HepG2 (cell line): ENCODE results near the gene KCNH8. TPM values are rescaled to one million over a fixed set of nuclear protein-coding genes. Genes with fewer than 3 reads are reported as not detected.

Experiments used
- ATAC-seq: fragments of 200-7000 bp; cut with Tn5 transposase; 3 replicates; pipeline ENCODE4 v1.9.1; 2020; ENCODE audit warnings: mild to moderate bottlenecking, moderate library complexity
- BruUV-seq: library from RNA; stranded (reverse); fragments of 400-500 nt; replicated peaks from 2 replicates; lab custom pipeline; 2021; lab: Mats Ljungman, UMichigan
- CTCF ChIA-PET: fragments of 300-600 bp; formaldehyde crosslinking; extraction: SDS; loops from one replicate; lab custom pipeline; 2021; ENCODE audit warnings: low total read pairs, inconsistent platforms, low intra/inter-chr PET ratio; lab: Yijun Ruan, JAX
- POLR2A ChIA-PET: fragments of 350-600 bp; sonication (Branson Sonifier 250); formaldehyde crosslinking; loops from one replicate; lab custom pipeline; 2020; ENCODE audit warnings: antibody characterized with exemption, inconsistent platforms; lab: Yijun Ruan, JAX
- DNase-seq: peaks from one replicate; pipeline ENCODE4 v3.0.0-alpha.2; 2015; ENCODE audit warnings: low spot score
- FAIRE-seq: peaks from 3 replicates; lab custom pipeline; 2011; peaks lifted over from hg19 to GRCh38; lab: Jason Lieb, UNC
- H2AFZ ChIP-seq: one replicate; pipeline ENCODE4 v1.6.1; 2011; ENCODE audit warnings: low read length, inconsistent platforms
- H3K27ac ChIP-seq: fragments of 300-600 bp; 3 replicates; pipeline ENCODE4 v1.8.0; 2011; ENCODE audit warnings: mixed run types, mild to moderate bottlenecking, mixed read lengths, low read length, inconsistent platforms; ENCODE audit not compliant: insufficient read depth; ENCODE audit errors: extremely low read length
- H3K27me3 ChIP-seq, 2 experiments: fragments of 200-600 bp in 1 of 2; 2 replicates in 1 of 2; 3 replicates in 1 of 2; pipeline versions ENCODE4 v1.6.0 to v1.8.0; 2011; ENCODE audit warnings: low read length in 2 of 2, mild to moderate bottlenecking in 2 of 2, moderate library complexity in 2 of 2, inconsistent platforms in 1 of 2; ENCODE audit not compliant: insufficient read depth in 2 of 2, control insufficient read depth in 1 of 2
- H3K36me3 ChIP-seq, 2 experiments: fragments of 200-600 bp in 1 of 2; replicated peaks in 1 of 2; 2 replicates in 1 of 2; 3 replicates in 1 of 2; pipeline versions ENCODE4 v1.5.1 to v1.8.0; 2011; ENCODE audit warnings: low read length in 2 of 2, inconsistent platforms in 1 of 2; ENCODE audit not compliant: insufficient read depth in 2 of 2, control insufficient read depth in 1 of 2
- H3K4me1 ChIP-seq: 2 replicates; pipeline ENCODE4 v1.5.1; 2012; ENCODE audit warnings: low read length, inconsistent platforms; ENCODE audit not compliant: insufficient read depth
- H3K4me2 ChIP-seq: 2 replicates; pipeline ENCODE4 v1.6.0; 2011; ENCODE audit warnings: low read depth, low read length, inconsistent platforms
- H3K4me3 ChIP-seq, 3 experiments: fragments of 200-600 bp in 1 of 3; sonication (generic), shearing (Covaris generic) in 1 of 3; replicated peaks in 1 of 3; 2 replicates each; pipeline ENCODE4 v1.5.1; 2011 to 2016; ENCODE audit warnings: low read length in 3 of 3, inconsistent platforms in 2 of 3, low read depth in 2 of 3, mild to moderate bottlenecking in 2 of 3, control low read depth in 1 of 3, mixed read lengths in 1 of 3; ENCODE audit not compliant: insufficient read depth in 1 of 3
- H3K79me2 ChIP-seq: one replicate; pipeline ENCODE4 v1.6.1; 2011; ENCODE audit warnings: low read length, inconsistent platforms; ENCODE audit not compliant: insufficient read depth
- H3K9ac ChIP-seq: 2 replicates; pipeline ENCODE4 v1.6.0; 2011; ENCODE audit warnings: mild to moderate bottlenecking, low read depth, low read length, inconsistent platforms; ENCODE audit not compliant: insufficient read depth
- H3K9me3 ChIP-seq: 2 replicates; pipeline ENCODE4 v1.5.1; 2012; ENCODE audit warnings: mild to moderate bottlenecking, low read length
- H4K20me1 ChIP-seq: 2 replicates; pipeline ENCODE4 v1.6.0; 2011; ENCODE audit warnings: inconsistent platforms, mild to moderate bottlenecking, low read length, moderate library complexity; ENCODE audit not compliant: insufficient read depth
- CBX5 ChIP-seq: sonication (generic); formaldehyde crosslinking; IDR thresholded peaks from 2 replicates; pipeline ENCODE4 v1.4.0; 2020; ENCODE audit warnings: missing genetic modification reagents, borderline replicate concordance
- ERF ChIP-seq: IDR thresholded peaks from 2 replicates; pipeline ENCODE4 v1.6.1; 2018; ENCODE audit warnings: missing biosample characterization, missing genetic modification reagents
- MLXIP ChIP-seq: sonication (generic); formaldehyde crosslinking; IDR thresholded peaks from 2 replicates; pipeline ENCODE4 v1.9.0; 2021; ENCODE audit warnings: missing genetic modification reagents, borderline replicate concordance
- NR3C1 ChIP-seq: sonication (generic); formaldehyde crosslinking; IDR thresholded peaks from 2 replicates; pipeline ENCODE4 v1.4.0; 2020; ENCODE audit warnings: missing genetic modification reagents
- POLR2AphosphoS5 ChIP-seq: IDR thresholded peaks from 2 replicates; pipeline ENCODE4 v1.6.1; 2012; ENCODE audit warnings: low read depth, low read length
- SAP130 ChIP-seq: IDR thresholded peaks from 2 replicates; pipeline ENCODE4 v1.6.1; 2016; ENCODE audit warnings: low read depth
- XRCC5 ChIP-seq: fragments of 200-400 bp; formaldehyde crosslinking; optimal IDR thresholded peaks from 2 replicates; pipeline ENCODE3; 2017; ENCODE audit warnings: mild to moderate bottlenecking, low read length
- ZFAT ChIP-seq: sonication (generic); formaldehyde crosslinking; conservative IDR thresholded peaks from 2 replicates; pipeline ENCODE4 v1.8.1; 2023; ENCODE audit warnings: missing genetic modification reagents, inconsistent platforms
- ZNF670 ChIP-seq: sonication (generic); formaldehyde crosslinking; IDR thresholded peaks from 2 replicates; pipeline ENCODE4 v1.8.0; 2022; ENCODE audit warnings: mild to moderate bottlenecking, missing genetic modification reagents, borderline replicate concordance
- ZNF713 ChIP-seq: sonication (generic); formaldehyde crosslinking; IDR thresholded peaks from 2 replicates; pipeline ENCODE4 v1.4.0; 2020; ENCODE audit warnings: mild to moderate bottlenecking, missing genetic modification reagents
- WGBS: methylation state at CpG from one replicate; pipeline ENCODE4 v1.1.6; 2017; ENCODE audit warnings: low lambda C conversion rate; 5-methylcytosine and 5-hydroxymethylcytosine counted together
- in situ Hi-C: cut with HindIII; loops from 2 replicates; pipeline ENCODE4 v1.10.0; 2017; ENCODE audit warnings: low pct_unique_long_range_greater_than_20kb; ENCODE audit not compliant: extremely low pct_ligation_motif_present
- intact Hi-C: fragments of 100-400 bp; cut with micrococcal nuclease; formaldehyde crosslinking; loops from one replicate; pipeline ENCODE4 v1.10.0; 2022; ENCODE audit not compliant: unreplicated experiment
- polyA plus RNA-seq, 8 experiments: library from polyadenylated mRNA; depleted of rRNA in 3 of 8; stranded (reverse) in 7 of 8; unstranded in 1 of 8; fragments of >200 nt; fragmentation: Illumina TruSeq in 4 of 8; extraction: Trizol in 4 of 8; gene quantifications; 2 replicates each; pipeline versions ENCODE4 v1.2.1 to v1.2.3, GENCODE V29; 2011 to 2016; ENCODE audit warnings: low read depth in 4 of 8, missing spikeins in 1 of 8, mixed read lengths in 1 of 8; ENCODE audit not compliant: insufficient read depth in 1 of 8
- total RNA-seq, 5 experiments: library from RNA; depleted of rRNA; stranded (reverse); fragments of >200 nt; fragmentation: Illumina TruSeq; extraction: Trizol; gene quantifications; 2 replicates each; pipeline ENCODE4 v1.2.3, GENCODE V29; 2016; ENCODE audit warnings: low read depth in 1 of 5
- TF ChIP-seq, protein P1 (sequence below): IDR thresholded peaks from 2 replicates; pipeline ENCODE4 v1.6.1; 2016; ENCODE audit warnings: low read depth, borderline replicate concordance
- TF ChIP-seq, protein P2 (sequence below): sonication (generic); formaldehyde crosslinking; IDR thresholded peaks from 2 replicates; pipeline ENCODE4 v1.5.1; 2020; ENCODE audit warnings: missing genetic modification reagents, mild to moderate bottlenecking, borderline replicate concordance
- TF ChIP-seq, protein P3 (sequence below): sonication (generic); formaldehyde crosslinking; IDR thresholded peaks from 2 replicates; pipeline ENCODE4 v1.4.0; 2020; ENCODE audit warnings: missing genetic modification reagents
- TF ChIP-seq, protein P4 (sequence below): sonication (generic); formaldehyde crosslinking; IDR thresholded peaks from 2 replicates; pipeline ENCODE4 v1.4.0; 2020; ENCODE audit warnings: missing genetic modification reagents, borderline replicate concordance

KCNH8 gene
- total and polyA plus RNA-seq, 2 of the 13 experiments (the other 11 are each of a cell fraction or from before 2014, with no cell fraction given), result 0.04 TPM; not detected in 1

DNA sequence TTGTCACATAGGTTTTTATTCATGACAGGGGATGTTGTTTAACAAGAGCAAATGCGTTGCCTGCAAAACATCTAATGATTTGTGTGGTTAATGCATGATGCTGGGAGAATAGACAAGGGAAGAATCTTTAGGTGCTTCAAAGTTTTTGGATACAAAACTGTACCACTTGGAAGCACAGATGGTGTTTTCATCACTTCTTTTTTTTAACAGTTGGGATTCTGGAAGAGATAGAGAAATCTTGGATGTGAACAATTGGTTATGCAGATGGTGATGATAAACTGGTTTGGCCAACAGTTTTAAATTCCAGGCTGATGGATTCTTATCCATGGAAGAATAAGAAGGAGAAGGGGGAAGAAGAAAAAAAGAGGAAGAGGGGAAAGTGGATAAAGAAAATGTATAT, 379.4 kb downstream of the KCNH8 start (continued):
- TF ChIP-seq, protein P1, sequence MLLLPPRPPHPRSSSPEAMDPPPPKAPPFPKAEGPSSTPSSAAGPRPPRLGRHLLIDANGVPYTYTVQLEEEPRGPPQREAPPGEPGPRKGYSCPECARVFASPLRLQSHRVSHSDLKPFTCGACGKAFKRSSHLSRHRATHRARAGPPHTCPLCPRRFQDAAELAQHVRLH, result no peak
- TF ChIP-seq, protein P2, sequence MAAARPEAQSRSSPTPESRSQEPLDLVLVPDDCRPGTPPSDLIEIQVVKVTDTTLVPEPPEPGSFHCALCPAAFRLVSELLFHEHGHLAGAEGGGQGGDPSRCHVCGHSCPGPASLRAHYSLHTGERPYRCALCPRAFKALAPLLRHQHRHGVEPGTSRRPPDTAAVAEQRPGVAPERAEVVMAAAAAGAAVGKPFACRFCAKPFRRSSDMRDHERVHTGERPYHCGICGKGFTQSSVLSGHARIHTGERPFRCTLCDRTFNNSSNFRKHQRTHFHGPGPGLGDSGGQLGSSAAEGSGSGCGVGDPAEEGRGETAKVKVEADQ (CRISPR knock-in tag), result no peak
- TF ChIP-seq ZNF670 (CRISPR knock-in tag), result no peak
- no peak for TF ChIP-seq SAP130 (CRISPR knock-in tag)

DNA sequence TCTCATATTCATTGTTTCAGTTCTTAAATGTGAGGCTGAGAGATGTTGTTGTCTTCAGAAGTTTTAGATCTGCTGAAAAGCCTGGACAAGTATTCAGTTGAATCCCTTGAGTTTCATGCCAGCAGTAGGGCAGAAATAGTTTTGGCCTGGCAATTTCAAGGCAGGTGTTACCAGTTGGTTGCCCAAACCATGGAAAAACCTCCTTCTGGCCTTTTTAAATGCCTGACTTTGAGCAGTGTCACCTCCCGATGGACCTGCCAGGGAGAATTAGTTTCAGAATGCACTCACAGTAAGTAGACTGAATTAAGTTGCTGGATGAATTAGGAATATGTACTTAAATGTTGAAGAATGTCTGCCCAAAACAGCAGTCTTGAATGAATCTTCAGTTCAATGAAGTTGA, 383.1 kb downstream of the KCNH8 start:
- Histone ChIP-seq H3K9me3 (no peaks in the 10 kb centered on the region; the same call in 1 of the 2 replicates), H3K9ac (no peak overlapping the region), H4K20me1 (no peaks in the 10 kb centered on the region), H3K27me3 (no peaks in the 10 kb centered on the region), H3K4me3 (no peak overlapping the region), H3K4me2 (no peak overlapping the region), H3K4me1 (no peaks in the 10 kb centered on the region), H3K36me3 (no peaks in the 10 kb centered on the region), H2AFZ (no peak overlapping the region), H3K79me2 (no peaks in the 10 kb centered on the region), H3K27ac (no peak overlapping the region)
- ChIA-PET POLR2A (no interaction called here), CTCF (no interaction called here)
- DNase-seq (no peak), ATAC-seq (no peak), FAIRE-seq (no peak)
- no TSS peak for BruUV-seq
- in situ Hi-C loops, result loop anchor here (25.0 kb wide), 1 partner anchor 469 kb away; no protein-coding TSS in a partner anchor
- WGBS, result 0% methylated on average over 1 of the region's 1 CpG
- intact Hi-C loops, result no loop called here
- TF ChIP-seq NR3C1 (no peak), ZFAT (CRISPR knock-in tag) (no peak), XRCC5 (no peak), ERF (CRISPR knock-in tag) (no peak), MLXIP (CRISPR knock-in tag) (no peak), POLR2AphosphoS5 (no peak), ZNF713 (CRISPR knock-in tag) (no peak), CBX5 (CRISPR knock-in tag) (no peak)
- TF ChIP-seq, protein P3, sequence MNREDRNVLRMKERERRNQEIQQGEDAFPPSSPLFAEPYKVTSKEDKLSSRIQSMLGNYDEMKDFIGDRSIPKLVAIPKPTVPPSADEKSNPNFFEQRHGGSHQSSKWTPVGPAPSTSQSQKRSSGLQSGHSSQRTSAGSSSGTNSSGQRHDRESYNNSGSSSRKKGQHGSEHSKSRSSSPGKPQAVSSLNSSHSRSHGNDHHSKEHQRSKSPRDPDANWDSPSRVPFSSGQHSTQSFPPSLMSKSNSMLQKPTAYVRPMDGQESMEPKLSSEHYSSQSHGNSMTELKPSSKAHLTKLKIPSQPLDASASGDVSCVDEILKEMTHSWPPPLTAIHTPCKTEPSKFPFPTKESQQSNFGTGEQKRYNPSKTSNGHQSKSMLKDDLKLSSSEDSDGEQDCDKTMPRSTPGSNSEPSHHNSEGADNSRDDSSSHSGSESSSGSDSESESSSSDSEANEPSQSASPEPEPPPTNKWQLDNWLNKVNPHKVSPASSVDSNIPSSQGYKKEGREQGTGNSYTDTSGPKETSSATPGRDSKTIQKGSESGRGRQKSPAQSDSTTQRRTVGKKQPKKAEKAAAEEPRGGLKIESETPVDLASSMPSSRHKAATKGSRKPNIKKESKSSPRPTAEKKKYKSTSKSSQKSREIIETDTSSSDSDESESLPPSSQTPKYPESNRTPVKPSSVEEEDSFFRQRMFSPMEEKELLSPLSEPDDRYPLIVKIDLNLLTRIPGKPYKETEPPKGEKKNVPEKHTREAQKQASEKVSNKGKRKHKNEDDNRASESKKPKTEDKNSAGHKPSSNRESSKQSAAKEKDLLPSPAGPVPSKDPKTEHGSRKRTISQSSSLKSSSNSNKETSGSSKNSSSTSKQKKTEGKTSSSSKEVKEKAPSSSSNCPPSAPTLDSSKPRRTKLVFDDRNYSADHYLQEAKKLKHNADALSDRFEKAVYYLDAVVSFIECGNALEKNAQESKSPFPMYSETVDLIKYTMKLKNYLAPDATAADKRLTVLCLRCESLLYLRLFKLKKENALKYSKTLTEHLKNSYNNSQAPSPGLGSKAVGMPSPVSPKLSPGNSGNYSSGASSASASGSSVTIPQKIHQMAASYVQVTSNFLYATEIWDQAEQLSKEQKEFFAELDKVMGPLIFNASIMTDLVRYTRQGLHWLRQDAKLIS (CRISPR knock-in tag), result no peak
- TF ChIP-seq, protein P4, sequence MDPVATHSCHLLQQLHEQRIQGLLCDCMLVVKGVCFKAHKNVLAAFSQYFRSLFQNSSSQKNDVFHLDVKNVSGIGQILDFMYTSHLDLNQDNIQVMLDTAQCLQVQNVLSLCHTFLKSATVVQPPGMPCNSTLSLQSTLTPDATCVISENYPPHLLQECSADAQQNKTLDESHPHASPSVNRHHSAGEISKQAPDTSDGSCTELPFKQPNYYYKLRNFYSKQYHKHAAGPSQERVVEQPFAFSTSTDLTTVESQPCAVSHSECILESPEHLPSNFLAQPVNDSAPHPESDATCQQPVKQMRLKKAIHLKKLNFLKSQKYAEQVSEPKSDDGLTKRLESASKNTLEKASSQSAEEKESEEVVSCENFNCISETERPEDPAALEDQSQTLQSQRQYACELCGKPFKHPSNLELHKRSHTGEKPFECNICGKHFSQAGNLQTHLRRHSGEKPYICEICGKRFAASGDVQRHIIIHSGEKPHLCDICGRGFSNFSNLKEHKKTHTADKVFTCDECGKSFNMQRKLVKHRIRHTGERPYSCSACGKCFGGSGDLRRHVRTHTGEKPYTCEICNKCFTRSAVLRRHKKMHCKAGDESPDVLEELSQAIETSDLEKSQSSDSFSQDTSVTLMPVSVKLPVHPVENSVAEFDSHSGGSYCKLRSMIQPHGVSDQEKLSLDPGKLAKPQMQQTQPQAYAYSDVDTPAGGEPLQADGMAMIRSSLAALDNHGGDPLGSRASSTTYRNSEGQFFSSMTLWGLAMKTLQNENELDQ, result no peak
